ENCODE data around the gene ZNF554. TPM values are rescaled to one million over a fixed set of nuclear protein-coding genes. Genes with fewer than 3 reads are reported as not detected.

Gene ZNF554
- total and polyA plus RNA-seq, 2 of the 8 experiments (the other 6 are each of a cell fraction or from before 2014, with no cell fraction given): 1.8 to 5.7 TPM

DNA sequence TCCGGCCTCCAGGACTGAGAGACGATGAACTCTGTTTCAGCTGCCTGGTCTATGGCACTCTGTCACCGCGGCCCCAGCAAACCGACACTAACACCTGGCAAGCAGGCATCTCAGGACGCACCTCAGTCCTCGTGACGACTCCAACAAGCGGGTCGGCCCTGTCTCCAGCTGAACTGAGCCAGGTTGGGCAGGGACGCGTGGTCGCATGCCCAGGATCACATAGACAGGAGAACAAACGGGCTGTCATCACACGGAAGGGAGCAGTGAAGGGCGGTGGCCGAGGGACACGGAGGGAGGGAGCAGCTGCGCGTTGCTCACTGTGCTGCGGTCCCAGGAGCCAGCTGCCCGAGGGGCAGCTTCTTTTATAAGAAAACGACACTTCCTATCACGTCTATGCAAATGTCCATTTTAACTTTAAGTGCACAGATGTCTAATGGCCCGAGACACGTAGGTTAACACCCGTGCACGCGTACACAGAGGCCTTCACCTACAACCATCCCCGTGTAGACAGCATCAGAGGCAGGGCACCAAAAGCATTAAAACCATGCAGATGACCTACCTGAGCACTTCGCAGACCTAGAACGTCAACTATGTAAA, 45.5 kb upstream of the ZNF554 start:
- FAIRE-seq: no peak
- Histone ChIP-seq H3K4me1 (replicated peaks in 1 of 4; ENCODE audit: control insufficient read depth in 3 of 4, insufficient read depth in 4 of 4, low read length in 3 of 4) (no peaks in the 10 kb centered on the region; a peak in 1 of 7 replicates), H3K9me3 (ENCODE audit: insufficient read depth in 2 of 2, low read depth in 1 of 2, low read length in 1 of 2) (no peaks in the 10 kb centered on the region), H3K56ac (replicated peaks; ENCODE audit: insufficient read length, low read depth, low read length) (no peak overlapping the region), H2AFZ (ENCODE audit: low read length) (no peak overlapping the region), H3K27me3 (replicated peaks in 1 of 4; ENCODE audit: control insufficient read depth in 3 of 4, extremely low read depth in 1 of 4, insufficient read depth in 3 of 4, low read length in 3 of 4) (no peaks in the 10 kb centered on the region), H4K20me1 (replicated peaks in 1 of 2; ENCODE audit: control insufficient read depth in 1 of 2, insufficient read depth in 2 of 2, low read length in 2 of 2) (peaks cover 22 to 55% of the 10 kb centered on the region in 2 experiments), H3K9ac (replicated peaks in 1 of 4; ENCODE audit: extremely low read depth in 1 of 4, low read depth in 3 of 4, low read length in 3 of 4) (no peak overlapping the region), H3K14ac (ENCODE audit: insufficient read length) (no peak overlapping the region), H2BK12ac (ENCODE audit: low read depth, low read length) (no peak overlapping the region), H4K91ac (replicated peaks; ENCODE audit: insufficient read length, low read length) (no peak overlapping the region), H3K18ac (ENCODE audit: extremely low read depth, low read length) (no peak overlapping the region), H3K79me2 (ENCODE audit: control insufficient read depth in 1 of 2, insufficient read depth in 2 of 2, low read length in 2 of 2) (peaks cover 60 to 87% of the 10 kb centered on the region in 2 experiments), H3K4me3 (ENCODE audit: extremely low read depth in 1 of 4, insufficient read depth in 2 of 4, low read depth in 3 of 4, low read length in 4 of 4) (no peak overlapping the region), H4K8ac (ENCODE audit: extremely low read depth, insufficient read depth, low read length) (no peak overlapping the region; the same call in 1 of the 2 replicates), H3K4me2 (ENCODE audit: insufficient read depth in 1 of 2, low read depth in 2 of 2, low read length in 2 of 2) (no peak overlapping the region), H2BK15ac (ENCODE audit: low read length) (no peak overlapping the region), H3K23ac (ENCODE audit: insufficient read length) (no peak overlapping the region), H4K5ac (ENCODE audit: insufficient read length, low read depth, low read length) (no peak overlapping the region), H3K27ac (ENCODE audit: low read depth, low read length) (no peak overlapping the region), H2BK5ac (ENCODE audit: low read depth, low read length) (peak overlapping the region; percentile 71), H2BK120ac (replicated peaks; ENCODE audit: low read depth, low read length) (no peak overlapping the region), H3K36me3 (ENCODE audit: control insufficient read depth in 2 of 4, insufficient read depth in 4 of 4, low read length in 3 of 4) (no peaks in the 10 kb centered on the region), H3K23me2 (ENCODE audit: low read depth, low read length) (no peaks in the 10 kb centered on the region), H2BK20ac (ENCODE audit: low read length) (no peak overlapping the region), H3K4ac (replicated peaks; ENCODE audit: insufficient read length, low read depth, low read length) (no peak overlapping the region), H3K79me1 (ENCODE audit: low read depth, low read length) (peaks cover 20% of the 10 kb centered on the region), H2AK5ac (ENCODE audit: low read depth, low read length) (no peak overlapping the region)
- CTCF ChIA-PET (ENCODE audit: partially characterized antibody): interaction anchor here (0.9 to 4.4 kb wide), 3 partner anchors 11 to 126 kb away, joined by 3 to 16 read pairs (median 3); partner anchors contain the start of gene THOP1
- DNase-seq (ENCODE audit: low read depth in 1 of 2, low spot score in 2 of 2): no peak
- WGBS, 2 experiments (ENCODE audit: extremely low coverage in 1 of 2, insufficient coverage in 1 of 2, insufficient read length in 1 of 2, insufficient replicate concordance in 2 of 2, low coverage in 1 of 2, low lambda C conversion rate in 2 of 2, missing lambda C conversion rate in 1 of 2): 91% methylated on average over 32 of the region's 32 CpGs; no CpG with 5 or more reads in 1 of the 2 experiments
- POLR2A ChIA-PET (ENCODE audit: partially characterized antibody): interaction anchor here (0.7 kb wide), 1 partner anchor 50 kb away, joined by 3 read pairs; no protein-coding TSS in a partner anchor
- TF ChIP-seq ASH2L (IDR thresholded peaks at IDR 0.05; ENCODE audit: low read length): no peak
- no peak for TF ChIP-seq SIRT6 (IDR thresholded peaks at IDR 0.05; ENCODE audit: low read length)
- TF ChIP-seq, protein P1, sequence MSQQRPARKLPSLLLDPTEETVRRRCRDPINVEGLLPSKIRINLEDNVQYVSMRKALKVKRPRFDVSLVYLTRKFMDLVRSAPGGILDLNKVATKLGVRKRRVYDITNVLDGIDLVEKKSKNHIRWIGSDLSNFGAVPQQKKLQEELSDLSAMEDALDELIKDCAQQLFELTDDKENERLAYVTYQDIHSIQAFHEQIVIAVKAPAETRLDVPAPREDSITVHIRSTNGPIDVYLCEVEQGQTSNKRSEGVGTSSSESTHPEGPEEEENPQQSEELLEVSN (IDR thresholded peaks at IDR 0.05): no peak
- TF ChIP-seq SP1 (IDR thresholded peaks at IDR 0.05; ENCODE audit: low read depth, low read length): no peak
- no peak for TF ChIP-seq FOSL1 (IDR thresholded peaks at IDR 0.05; ENCODE audit: insufficient read depth, low read depth, low read length)
- TF ChIP-seq JUN (IDR thresholded peaks at IDR 0.05; ENCODE audit: low read depth, low read length): no peak
- no peak for TF ChIP-seq CBX5 (IDR thresholded peaks at IDR 0.05; ENCODE audit: low read depth, low read length)
- no peak for TF ChIP-seq CREB1 (IDR thresholded peaks at IDR 0.05)
- TF ChIP-seq GTF2F1 (IDR thresholded peaks at IDR 0.05; ENCODE audit: borderline replicate concordance, low read depth, low read length): no peak
- no peak for TF ChIP-seq POLR2A (IDR thresholded peaks at IDR 0.05; ENCODE audit: control extremely low read depth in 1 of 2, low read depth in 2 of 2, low read length in 2 of 2)
- TF ChIP-seq, protein P2, sequence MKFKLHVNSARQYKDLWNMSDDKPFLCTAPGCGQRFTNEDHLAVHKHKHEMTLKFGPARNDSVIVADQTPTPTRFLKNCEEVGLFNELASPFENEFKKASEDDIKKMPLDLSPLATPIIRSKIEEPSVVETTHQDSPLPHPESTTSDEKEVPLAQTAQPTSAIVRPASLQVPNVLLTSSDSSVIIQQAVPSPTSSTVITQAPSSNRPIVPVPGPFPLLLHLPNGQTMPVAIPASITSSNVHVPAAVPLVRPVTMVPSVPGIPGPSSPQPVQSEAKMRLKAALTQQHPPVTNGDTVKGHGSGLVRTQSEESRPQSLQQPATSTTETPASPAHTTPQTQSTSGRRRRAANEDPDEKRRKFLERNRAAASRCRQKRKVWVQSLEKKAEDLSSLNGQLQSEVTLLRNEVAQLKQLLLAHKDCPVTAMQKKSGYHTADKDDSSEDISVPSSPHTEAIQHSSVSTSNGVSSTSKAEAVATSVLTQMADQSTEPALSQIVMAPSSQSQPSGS (IDR thresholded peaks at IDR 0.05; ENCODE audit: low read length): no peak
- TF ChIP-seq RAD21 (IDR thresholded peaks at IDR 0.05 in 1 of 2, conservative IDR thresholded peaks at IDR 0.05 in 1 of 2; ENCODE audit: low read depth in 2 of 2, low read length in 2 of 2): no peak
